ENCODE measurements around the gene HOXB5.

Gene HOXB5

GRCh38 chr17:48639136-48639535 lies 45.6 kb upstream of the HOXB5 start:
- FAIRE-seq (no peak), DNase-seq (ENCODE audit: insufficient read length, low spot score) (no peak)

GRCh38 chr17:48637323-48638260 lies 44.0 kb upstream of the HOXB5 start:
- DNase-seq (ENCODE audit: insufficient read length, low spot score): no peak
- no peak for FAIRE-seq
- TF ChIP-seq CTCF (IDR thresholded peaks at IDR 0.05; ENCODE audit: insufficient read depth, missing control alignments): no peak

More at GRCh38 chr17:48639136-48639535, 45.6 kb upstream of the HOXB5 start:
- TF ChIP-seq CTCF (IDR thresholded peaks at IDR 0.05; ENCODE audit: insufficient read depth, missing control alignments): no peak

GRCh38 chr17:48636177-48637018 lies 42.8 kb upstream of the HOXB5 start:
- no peak for DNase-seq (ENCODE audit: insufficient read length, low spot score)
- FAIRE-seq: no peak
- peak; percentile 56 for TF ChIP-seq CTCF (IDR thresholded peaks at IDR 0.05; ENCODE audit: insufficient read depth, missing control alignments)

- DNase-seq (ENCODE audit: insufficient read length, low spot score) (no peak), FAIRE-seq (no peak)
- no peak for TF ChIP-seq CTCF (IDR thresholded peaks at IDR 0.05; ENCODE audit: insufficient read depth, missing control alignments)
These were observed 41.1 kb upstream of the HOXB5 start for GRCh38 chr17:48634493-48635208.

- FAIRE-seq (no peak), DNase-seq (ENCODE audit: insufficient read length, low spot score) (no peak)
- TF ChIP-seq CTCF (IDR thresholded peaks at IDR 0.05; ENCODE audit: insufficient read depth, missing control alignments): no peak
These were observed 39.7 kb upstream of the HOXB5 start for GRCh38 chr17:48633266-48633677.

- no peak for FAIRE-seq
- no peak for TF ChIP-seq CTCF (IDR thresholded peaks at IDR 0.05; ENCODE audit: insufficient read depth, missing control alignments)
- DNase-seq (ENCODE audit: insufficient read length, low spot score): no peak
These were observed 39.1 kb upstream of the HOXB5 start for GRCh38 chr17:48632579-48633265.
